GM18526 (cell line): Measurements from ENCODE around the gene RSPH3.

Experiments
- POLR2A ChIP-seq: IDR thresholded peaks from 3 replicates; pipeline ENCODE4 v1.6.1; 2011; ENCODE audit not compliant: insufficient read length; ENCODE audit errors: extremely low read depth

Gene RSPH3

GRCh38 chr6:158924499-158925455, 75.2 kb downstream of the RSPH3 start:
- TF ChIP-seq POLR2A: no peak

- TF ChIP-seq POLR2A: no peak
Observed at GRCh38 chr6:158923805-158924498, 76.0 kb downstream of the RSPH3 start.
